Measurements from ENCODE around the gene FBXL22.

FBXL22 gene

DNA sequence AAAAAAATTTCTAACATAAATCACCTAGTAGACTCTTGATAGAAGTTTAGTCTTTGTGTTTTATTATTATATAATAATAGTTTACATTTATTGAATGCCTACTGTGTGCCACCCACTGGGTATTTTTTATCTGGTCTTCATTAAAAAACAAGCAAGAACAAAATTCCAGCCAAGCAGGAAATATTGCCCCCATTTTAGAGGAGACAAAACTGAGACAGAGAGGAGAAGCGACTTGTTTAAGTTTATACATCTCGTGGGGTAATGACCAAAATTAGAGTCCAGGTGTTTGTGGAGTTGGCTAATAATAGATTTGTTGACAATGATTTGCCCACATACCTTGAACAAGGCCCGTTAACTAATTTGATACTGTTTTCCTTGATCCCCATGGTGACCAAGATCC lies 33.1 kb upstream of the FBXL22 start:
- Histone ChIP-seq H3K4me3 (ENCODE audit: low read depth in 1 of 2, low read length in 2 of 2) (no peak overlapping the region), H3K36me3 (ENCODE audit: control insufficient read depth in 1 of 2, insufficient read depth in 2 of 2, low read length in 2 of 2) (peaks cover 32 to 66% of the 10 kb centered on the region in 2 donors), H3K27ac (ENCODE audit: low read depth, low read length) (no peak overlapping the region), H3K27me3 (ENCODE audit: control insufficient read depth in 1 of 2, insufficient read depth in 2 of 2, low read length in 2 of 2) (no peaks in the 10 kb centered on the region), H3K4me1 (ENCODE audit: control insufficient read depth in 1 of 2, insufficient read depth in 2 of 2, low read length in 2 of 2) (no peaks in the 10 kb centered on the region), H3K9ac (ENCODE audit: low read depth in 1 of 2, low read length in 2 of 2) (no peak overlapping the region), H3K9me3 (ENCODE audit: control insufficient read depth in 1 of 2, low read length in 2 of 2) (no peaks in the 10 kb centered on the region)

DNA sequence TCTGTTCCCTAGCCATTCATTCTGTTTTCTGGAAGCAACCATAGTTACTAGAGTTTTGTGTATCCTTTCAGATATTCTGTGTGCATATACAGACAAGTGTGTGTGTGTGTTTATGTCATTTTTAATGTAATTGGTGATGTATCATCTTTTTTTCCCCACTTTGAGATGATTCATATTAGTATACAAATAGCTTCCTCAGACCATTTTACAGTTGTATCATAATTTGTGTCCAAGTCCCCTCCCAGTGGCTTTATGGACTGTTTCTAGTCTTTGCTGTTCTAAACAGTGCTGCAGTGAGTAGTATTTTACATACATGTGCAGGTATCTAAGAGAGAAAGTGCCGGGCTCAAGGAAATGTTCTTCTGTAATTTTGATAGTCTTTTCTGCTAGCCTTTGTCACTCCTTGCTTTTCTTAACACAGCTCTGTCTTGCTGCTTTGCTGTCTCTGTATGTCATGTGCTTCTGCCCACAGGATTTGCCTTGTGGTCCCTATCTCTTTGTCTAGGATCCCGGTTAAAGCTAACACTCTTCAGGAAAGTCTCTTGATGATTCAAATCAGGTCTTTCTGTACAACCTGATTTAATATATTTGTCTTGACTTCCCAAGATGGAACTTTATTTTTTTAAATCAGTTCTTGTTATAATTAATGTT lies 31.5 kb upstream of the FBXL22 start:
- Histone ChIP-seq H3K9me3 (ENCODE audit: control insufficient read depth in 1 of 2, low read length in 2 of 2) (no peaks in the 10 kb centered on the region), H3K27me3 (ENCODE audit: control insufficient read depth in 1 of 2, insufficient read depth in 2 of 2, low read length in 2 of 2) (no peaks in the 10 kb centered on the region), H3K4me1 (ENCODE audit: control insufficient read depth in 1 of 2, insufficient read depth in 2 of 2, low read length in 2 of 2) (no peaks in the 10 kb centered on the region), H3K9ac (ENCODE audit: low read depth in 1 of 2, low read length in 2 of 2) (no peak overlapping the region), H3K4me3 (ENCODE audit: low read depth in 1 of 2, low read length in 2 of 2) (no peak overlapping the region), H3K36me3 (ENCODE audit: control insufficient read depth in 1 of 2, insufficient read depth in 2 of 2, low read length in 2 of 2) (peaks cover 39 to 69% of the 10 kb centered on the region in 2 donors), H3K27ac (ENCODE audit: low read depth, low read length) (no peak overlapping the region)

DNA sequence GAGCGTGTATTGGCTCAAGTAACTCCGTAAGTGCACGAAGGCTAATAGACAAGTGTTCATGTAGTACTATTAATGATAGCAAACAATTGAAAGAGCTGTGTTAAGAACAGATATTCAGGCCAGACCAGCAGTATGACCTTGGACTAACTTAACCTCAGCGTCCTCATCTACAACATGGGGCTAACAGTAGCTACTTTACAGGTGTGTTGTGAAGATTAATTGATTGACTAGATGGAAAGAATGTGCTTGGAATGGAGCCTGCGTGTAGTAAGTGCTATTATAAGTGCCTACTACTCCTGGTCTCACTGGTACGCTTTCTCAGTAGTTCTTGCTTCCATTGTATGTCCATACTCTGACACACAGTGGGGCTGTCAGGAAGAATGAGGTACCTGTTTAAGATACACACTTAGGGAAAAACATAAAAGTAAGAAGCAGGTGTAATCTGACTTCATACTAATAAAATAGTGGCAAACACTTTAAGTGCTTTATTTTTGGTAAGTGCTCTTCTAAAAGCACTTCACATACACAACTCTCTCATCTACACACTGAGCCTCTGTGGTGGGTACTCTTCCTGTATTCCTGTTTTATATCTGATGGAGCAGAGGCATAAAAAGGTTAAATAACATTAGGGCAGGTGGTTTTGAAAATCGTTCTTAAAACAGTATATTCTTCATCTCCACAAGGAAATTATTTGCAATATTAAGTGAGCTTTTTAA lies 24.3 kb upstream of the FBXL22 start:
- H3K36me3 ChIP-seq (ENCODE audit: control insufficient read depth in 1 of 2, insufficient read depth in 2 of 2, low read length in 2 of 2), result peaks cover 31 to 53% of the 10 kb centered on the region in 2 donors
- H3K4me3 ChIP-seq (ENCODE audit: low read depth in 1 of 2, low read length in 2 of 2), result no peak overlapping the region
- no peak overlapping the region for H3K27ac ChIP-seq (ENCODE audit: low read depth, low read length)
- no peaks in the 10 kb centered on the region for H3K9me3 ChIP-seq (ENCODE audit: control insufficient read depth in 1 of 2, low read length in 2 of 2)
- no peaks in the 10 kb centered on the region for H3K27me3 ChIP-seq (ENCODE audit: control insufficient read depth in 1 of 2, insufficient read depth in 2 of 2, low read length in 2 of 2)
- no peak overlapping the region for H3K9ac ChIP-seq (ENCODE audit: low read depth in 1 of 2, low read length in 2 of 2)
- H3K4me1 ChIP-seq (ENCODE audit: control insufficient read depth in 1 of 2, insufficient read depth in 2 of 2, low read length in 2 of 2), result no peaks in the 10 kb centered on the region

DNA sequence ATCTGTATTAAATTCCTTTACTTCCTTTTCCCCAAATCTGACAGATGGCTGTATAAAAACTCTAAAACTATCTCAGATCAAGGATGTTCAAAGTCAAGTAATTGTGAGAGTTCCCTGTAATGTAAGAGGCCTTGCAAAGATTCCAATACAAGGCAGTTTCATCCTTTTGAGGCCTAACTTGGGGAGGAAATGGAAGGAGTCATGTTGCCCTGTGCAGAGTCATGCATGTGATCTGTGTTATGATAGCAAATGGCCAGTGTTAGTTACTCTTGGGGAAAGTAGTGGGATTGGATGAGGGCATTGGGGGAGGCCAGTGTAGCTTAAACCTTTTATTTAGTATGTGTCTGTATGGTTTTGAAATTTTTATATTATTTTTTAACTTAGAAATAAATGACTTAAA lies 23.7 kb upstream of the FBXL22 start:
- Histone ChIP-seq H3K4me3 (ENCODE audit: low read depth in 1 of 2, low read length in 2 of 2) (no peak overlapping the region), H3K27me3 (ENCODE audit: control insufficient read depth in 1 of 2, insufficient read depth in 2 of 2, low read length in 2 of 2) (no peaks in the 10 kb centered on the region), H3K27ac (ENCODE audit: low read depth, low read length) (no peak overlapping the region), H3K4me1 (ENCODE audit: control insufficient read depth in 1 of 2, insufficient read depth in 2 of 2, low read length in 2 of 2) (no peaks in the 10 kb centered on the region), H3K36me3 (ENCODE audit: control insufficient read depth in 1 of 2, insufficient read depth in 2 of 2, low read length in 2 of 2) (peaks cover 30 to 47% of the 10 kb centered on the region in 2 donors), H3K9ac (ENCODE audit: low read depth in 1 of 2, low read length in 2 of 2) (no peak overlapping the region), H3K9me3 (ENCODE audit: control insufficient read depth in 1 of 2, low read length in 2 of 2) (no peaks in the 10 kb centered on the region)

DNA sequence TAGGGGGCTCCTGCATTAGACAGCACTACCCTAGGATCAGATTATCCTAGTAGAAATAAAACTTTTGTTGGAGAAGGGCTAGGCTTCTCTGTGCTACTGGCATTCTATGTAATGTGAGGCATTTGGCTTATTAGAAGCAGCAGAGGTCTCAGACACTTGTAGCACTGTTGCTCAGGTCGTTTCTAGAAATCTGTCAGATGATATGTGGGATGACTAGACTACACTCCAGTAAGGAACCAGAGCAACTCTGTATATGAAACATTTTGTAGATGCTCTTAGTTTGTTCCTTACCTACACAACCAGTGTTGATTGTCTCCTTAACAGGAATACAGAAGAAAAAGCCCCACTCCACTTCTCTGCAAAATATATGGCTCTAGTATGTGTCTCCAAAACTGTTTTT lies 21.9 kb upstream of the FBXL22 start:
- Histone ChIP-seq H3K36me3 (ENCODE audit: control insufficient read depth in 1 of 2, insufficient read depth in 2 of 2, low read length in 2 of 2) (peaks cover 25 to 44% of the 10 kb centered on the region in 2 donors), H3K27me3 (ENCODE audit: control insufficient read depth in 1 of 2, insufficient read depth in 2 of 2, low read length in 2 of 2) (no peaks in the 10 kb centered on the region)

DNA sequence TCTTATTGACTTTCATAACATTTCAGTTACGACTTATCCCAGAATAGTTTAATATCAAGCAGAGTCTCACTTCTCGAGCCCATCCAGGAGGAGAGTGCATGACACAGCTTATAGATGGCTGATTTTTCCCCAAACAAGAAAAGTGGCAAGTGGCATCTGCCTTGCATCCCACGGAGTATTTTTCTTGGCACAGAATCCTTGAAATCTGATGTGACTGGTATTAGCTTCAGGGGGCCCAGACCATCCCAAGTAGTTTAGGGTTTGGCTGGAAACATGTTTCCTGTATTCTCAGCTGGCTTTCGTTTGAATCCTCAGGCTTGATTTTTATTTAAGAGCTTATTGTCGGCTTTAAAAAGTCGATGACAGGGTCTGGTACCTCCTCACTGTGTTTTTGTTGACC lies 20.7 kb upstream of the FBXL22 start:
- Histone ChIP-seq H3K9ac (ENCODE audit: low read depth in 1 of 2, low read length in 2 of 2) (no peak overlapping the region), H3K4me3 (ENCODE audit: low read depth in 1 of 2, low read length in 2 of 2) (no peak overlapping the region), H3K27me3 (ENCODE audit: control insufficient read depth in 1 of 2, insufficient read depth in 2 of 2, low read length in 2 of 2) (no peaks in the 10 kb centered on the region), H3K36me3 (ENCODE audit: control insufficient read depth in 1 of 2, insufficient read depth in 2 of 2, low read length in 2 of 2) (peaks cover 18 to 42% of the 10 kb centered on the region in 2 donors), H3K4me1 (ENCODE audit: control insufficient read depth in 1 of 2, insufficient read depth in 2 of 2, low read length in 2 of 2) (no peaks in the 10 kb centered on the region), H3K9me3 (ENCODE audit: control insufficient read depth in 1 of 2, low read length in 2 of 2) (no peaks in the 10 kb centered on the region), H3K27ac (ENCODE audit: low read depth, low read length) (no peak overlapping the region)

More for the DNA sequence above, 21.9 kb upstream of the FBXL22 start:
- Histone ChIP-seq H3K4me1 (ENCODE audit: control insufficient read depth in 1 of 2, insufficient read depth in 2 of 2, low read length in 2 of 2) (no peaks in the 10 kb centered on the region), H3K4me3 (ENCODE audit: low read depth in 1 of 2, low read length in 2 of 2) (no peak overlapping the region), H3K27ac (ENCODE audit: low read depth, low read length) (no peak overlapping the region), H3K9me3 (ENCODE audit: control insufficient read depth in 1 of 2, low read length in 2 of 2) (no peaks in the 10 kb centered on the region), H3K9ac (ENCODE audit: low read depth in 1 of 2, low read length in 2 of 2) (no peak overlapping the region)

DNA sequence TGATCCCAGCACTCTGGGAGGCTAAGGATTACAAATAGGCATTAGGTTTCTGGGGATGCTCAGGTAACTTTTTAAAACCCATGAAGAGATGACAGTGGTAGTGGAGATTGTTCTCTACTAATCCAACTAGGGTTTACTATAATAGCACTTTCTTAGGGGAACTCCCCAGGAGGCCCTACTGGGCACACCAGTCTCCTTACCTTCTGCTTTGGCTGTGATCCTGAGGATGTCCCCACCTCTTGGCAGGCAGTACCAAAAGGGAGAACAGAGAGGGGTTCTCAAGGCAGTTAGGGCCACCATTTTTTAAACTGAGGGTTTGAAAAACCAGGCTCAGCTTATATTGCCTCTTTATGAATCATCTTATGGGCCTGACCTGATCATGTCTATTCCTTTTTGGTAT lies 15.0 kb upstream of the FBXL22 start:
- peaks cover 8 to 30% of the 10 kb centered on the region in 2 donors for H3K36me3 ChIP-seq (ENCODE audit: control insufficient read depth in 1 of 2, insufficient read depth in 2 of 2, low read length in 2 of 2)

DNA sequence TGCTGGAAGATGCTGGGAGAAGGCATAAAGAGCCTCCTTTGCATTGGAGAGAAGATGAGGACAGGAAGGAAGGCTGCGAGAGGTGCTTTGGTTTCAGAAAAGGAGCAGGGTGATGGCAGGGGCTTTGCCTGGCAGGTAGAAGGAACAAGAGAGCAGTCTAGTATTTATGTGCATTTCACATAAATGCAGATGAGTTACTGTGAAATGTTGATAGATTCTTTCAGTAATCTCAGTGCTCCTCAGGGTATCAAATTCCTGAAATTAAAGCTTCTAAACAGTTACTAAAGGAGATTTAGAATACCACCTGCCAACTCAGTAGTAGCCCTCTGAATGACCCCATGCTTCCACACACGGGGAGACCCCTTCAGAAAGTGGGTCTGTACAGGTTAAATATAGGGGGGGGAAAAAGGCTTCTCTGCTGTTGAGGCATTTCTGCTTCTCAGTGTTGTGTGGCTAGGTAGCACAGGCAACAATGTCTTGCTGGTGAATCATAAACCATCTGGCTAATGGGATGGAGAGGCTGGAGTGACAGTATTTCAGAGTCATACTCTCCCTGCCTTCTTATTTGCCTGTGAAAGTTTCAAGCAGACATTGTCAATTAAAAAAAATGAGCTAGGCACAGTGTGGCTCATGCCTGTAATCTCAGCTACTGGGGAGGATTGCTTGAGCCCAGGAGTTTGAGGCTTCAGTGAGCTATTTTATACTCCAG lies 14.3 kb upstream of the FBXL22 start:
- Histone ChIP-seq H3K9ac (ENCODE audit: low read depth in 1 of 2, low read length in 2 of 2) (no peak overlapping the region), H3K9me3 (ENCODE audit: control insufficient read depth in 1 of 2, low read length in 2 of 2) (no peaks in the 10 kb centered on the region), H3K36me3 (ENCODE audit: control insufficient read depth in 1 of 2, insufficient read depth in 2 of 2, low read length in 2 of 2) (peaks cover 13 to 35% of the 10 kb centered on the region in 2 donors), H3K4me3 (ENCODE audit: low read depth in 1 of 2, low read length in 2 of 2) (no peak overlapping the region), H3K4me1 (ENCODE audit: control insufficient read depth in 1 of 2, insufficient read depth in 2 of 2, low read length in 2 of 2) (no peaks in the 10 kb centered on the region), H3K27me3 (ENCODE audit: control insufficient read depth in 1 of 2, insufficient read depth in 2 of 2, low read length in 2 of 2) (no peaks in the 10 kb centered on the region), H3K27ac (ENCODE audit: low read depth, low read length) (no peak overlapping the region)

More for the DNA sequence above, 15.0 kb upstream of the FBXL22 start:
- H3K9me3 ChIP-seq (ENCODE audit: control insufficient read depth in 1 of 2, low read length in 2 of 2), result no peaks in the 10 kb centered on the region
- no peak overlapping the region for H3K27ac ChIP-seq (ENCODE audit: low read depth, low read length)
- no peak overlapping the region for H3K4me3 ChIP-seq (ENCODE audit: low read depth in 1 of 2, low read length in 2 of 2)
- no peak overlapping the region for H3K9ac ChIP-seq (ENCODE audit: low read depth in 1 of 2, low read length in 2 of 2)
- H3K4me1 ChIP-seq (ENCODE audit: control insufficient read depth in 1 of 2, insufficient read depth in 2 of 2, low read length in 2 of 2), result no peaks in the 10 kb centered on the region
- H3K27me3 ChIP-seq (ENCODE audit: control insufficient read depth in 1 of 2, insufficient read depth in 2 of 2, low read length in 2 of 2), result no peaks in the 10 kb centered on the region

DNA sequence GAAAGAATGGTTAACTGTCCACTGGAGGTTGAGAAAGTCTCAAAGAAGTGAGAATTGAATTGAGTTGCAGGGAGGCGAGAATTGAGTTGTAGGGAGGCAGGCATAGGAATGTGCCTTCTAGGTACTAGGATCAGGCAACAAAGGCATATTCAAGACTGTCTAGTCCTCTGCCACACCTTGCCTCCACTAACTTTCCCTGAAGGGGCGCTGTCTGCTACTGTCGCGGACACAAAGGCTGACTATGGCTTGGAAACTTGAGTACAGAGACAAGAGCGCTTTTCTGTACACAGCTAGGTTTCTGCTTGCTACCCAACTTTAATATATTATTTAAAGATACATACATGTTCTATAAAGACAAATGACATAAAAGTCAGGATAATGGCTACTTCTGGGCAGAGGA lies 10.4 kb upstream of the FBXL22 start:
- Histone ChIP-seq H3K4me3 (ENCODE audit: low read depth in 1 of 2, low read length in 2 of 2) (no peak overlapping the region), H3K9ac (ENCODE audit: low read depth in 1 of 2, low read length in 2 of 2) (no peak overlapping the region), H3K27me3 (ENCODE audit: control insufficient read depth in 1 of 2, insufficient read depth in 2 of 2, low read length in 2 of 2) (no peaks in the 10 kb centered on the region), H3K36me3 (ENCODE audit: control insufficient read depth in 1 of 2, insufficient read depth in 2 of 2, low read length in 2 of 2) (peaks cover 40 to 66% of the 10 kb centered on the region in 2 donors), H3K9me3 (ENCODE audit: control insufficient read depth in 1 of 2, low read length in 2 of 2) (no peaks in the 10 kb centered on the region), H3K4me1 (ENCODE audit: control insufficient read depth in 1 of 2, insufficient read depth in 2 of 2, low read length in 2 of 2) (no peaks in the 10 kb centered on the region), H3K27ac (ENCODE audit: low read depth, low read length) (no peak overlapping the region)

DNA sequence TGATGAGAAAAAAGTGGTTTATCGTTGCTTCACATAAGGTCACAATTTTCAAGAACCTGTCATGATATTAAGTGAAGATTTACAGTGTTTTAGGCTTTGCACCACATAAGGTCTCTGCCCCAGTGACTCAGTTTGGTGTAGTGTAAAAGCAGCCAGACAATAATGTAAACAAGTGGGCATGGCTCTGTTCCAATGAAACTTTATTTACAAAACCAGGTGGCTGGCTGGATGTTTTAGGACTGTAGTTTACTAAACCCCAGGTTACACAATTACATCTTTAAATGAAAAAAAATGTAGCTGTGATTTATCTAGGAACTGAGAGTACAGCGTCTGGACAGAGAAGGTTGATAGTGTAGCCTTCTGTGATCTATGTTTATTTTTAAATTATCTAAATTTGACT lies 9.7 kb upstream of the FBXL22 start:
- Histone ChIP-seq H3K27me3 (ENCODE audit: control insufficient read depth in 1 of 2, insufficient read depth in 2 of 2, low read length in 2 of 2) (no peaks in the 10 kb centered on the region), H3K9me3 (ENCODE audit: control insufficient read depth in 1 of 2, low read length in 2 of 2) (no peaks in the 10 kb centered on the region), H3K4me1 (ENCODE audit: control insufficient read depth in 1 of 2, insufficient read depth in 2 of 2, low read length in 2 of 2) (no peaks in the 10 kb centered on the region), H3K27ac (ENCODE audit: low read depth, low read length) (no peak overlapping the region), H3K36me3 (ENCODE audit: control insufficient read depth in 1 of 2, insufficient read depth in 2 of 2, low read length in 2 of 2) (peaks cover 40 to 63% of the 10 kb centered on the region in 2 donors), H3K4me3 (ENCODE audit: low read depth in 1 of 2, low read length in 2 of 2) (no peak overlapping the region), H3K9ac (ENCODE audit: low read depth in 1 of 2, low read length in 2 of 2) (no peak overlapping the region)

Data from duodenal mucosa (tissue), 2 donors.